Stomach smooth muscle (tissue), 2 donors: ENCODE measurements around the gene PBX4.

Source experiments
- H3K27ac ChIP-seq: one replicate; pipeline ENCODE4 v1.7.0; 2013; ENCODE audit warnings: mild to moderate bottlenecking, low read length, inconsistent platforms
- H3K27me3 ChIP-seq, 2 donors: one replicate each; pipeline ENCODE4 v1.7.0; 2013; ENCODE audit warnings: low read length in 2 of 2; ENCODE audit not compliant: insufficient read depth in 2 of 2, control insufficient read depth in 1 of 2
- H3K36me3 ChIP-seq, 2 donors: one replicate each; pipeline ENCODE4 v1.7.0; 2013; ENCODE audit warnings: low read length in 2 of 2; ENCODE audit not compliant: control insufficient read depth in 2 of 2, insufficient read depth in 2 of 2
- H3K4me1 ChIP-seq: one replicate; pipeline ENCODE4 v1.7.0; 2013; ENCODE audit warnings: low read length; ENCODE audit not compliant: control insufficient read depth, insufficient read depth
- H3K4me3 ChIP-seq, 2 donors: one replicate each; pipeline ENCODE4 v1.7.0; 2013; ENCODE audit warnings: low read length in 2 of 2
- H3K9ac ChIP-seq, 2 donors: one replicate each; pipeline ENCODE4 v1.7.0; 2013; ENCODE audit warnings: low read length in 2 of 2, mild to moderate bottlenecking in 1 of 2
- H3K9me3 ChIP-seq, 2 donors: one replicate each; pipeline ENCODE4 v1.7.0; 2013; ENCODE audit warnings: low read length in 2 of 2; ENCODE audit not compliant: control insufficient read depth in 2 of 2
- donor health status: healthy.
- donor health status: Pancreatic carcinoma.

Gene PBX4

GRCh38 chr19:19552798-19553197 lies 65.7 kb downstream of the PBX4 start:
- no peaks in the 10 kb centered on the region for H3K4me1 ChIP-seq
- no peak overlapping the region for H3K9ac ChIP-seq
- no peak overlapping the region for H3K4me3 ChIP-seq
- no peak overlapping the region for H3K27ac ChIP-seq
- H3K9me3 ChIP-seq = no peaks in the 10 kb centered on the region
- no peaks in the 10 kb centered on the region for H3K36me3 ChIP-seq
- peaks cover 17 to 18% of the 10 kb centered on the region in 2 donors for H3K27me3 ChIP-seq

- no peaks in the 10 kb centered on the region for H3K9me3 ChIP-seq
- H3K27ac ChIP-seq = no peak overlapping the region
- H3K4me3 ChIP-seq = no peak overlapping the region
- peaks cover 20 to 23% of the 10 kb centered on the region in 2 donors for H3K27me3 ChIP-seq
- H3K36me3 ChIP-seq = no peaks in the 10 kb centered on the region
- no peaks in the 10 kb centered on the region for H3K4me1 ChIP-seq
- H3K9ac ChIP-seq = no peak overlapping the region
Measured at GRCh38 chr19:19551853-19552192, 66.7 kb downstream of the PBX4 start.

- Histone ChIP-seq H3K27ac (no peak overlapping the region), H3K27me3 (peaks cover 20 to 25% of the 10 kb centered on the region in 2 donors), H3K4me1 (no peaks in the 10 kb centered on the region), H3K36me3 (no peaks in the 10 kb centered on the region), H3K9me3 (no peaks in the 10 kb centered on the region), H3K9ac (no peak overlapping the region), H3K4me3 (no peak overlapping the region)
Measured at GRCh38 chr19:19550972-19551852, 67.3 kb downstream of the PBX4 start.

- Histone ChIP-seq H3K9me3 (no peaks in the 10 kb centered on the region), H3K36me3 (no peaks in the 10 kb centered on the region), H3K27me3 (peaks cover 22 to 25% of the 10 kb centered on the region in 2 donors), H3K4me1 (no peaks in the 10 kb centered on the region), H3K27ac (no peak overlapping the region), H3K4me3 (no peak overlapping the region), H3K9ac (no peak overlapping the region)
Measured at GRCh38 chr19:19550485-19550929, 68.0 kb downstream of the PBX4 start.

- Histone ChIP-seq H3K27ac (no peak overlapping the region), H3K36me3 (no peaks in the 10 kb centered on the region), H3K27me3 (peaks cover 22 to 25% of the 10 kb centered on the region in 2 donors), H3K9ac (no peak overlapping the region), H3K9me3 (no peaks in the 10 kb centered on the region), H3K4me3 (no peak overlapping the region), H3K4me1 (no peaks in the 10 kb centered on the region)
Measured at GRCh38 chr19:19549804-19550464, 68.6 kb downstream of the PBX4 start.

GRCh38 chr19:19548915-19549759 lies 69.3 kb downstream of the PBX4 start:
- Histone ChIP-seq H3K36me3 (no peaks in the 10 kb centered on the region), H3K9me3 (no peaks in the 10 kb centered on the region), H3K9ac (no peak overlapping the region), H3K27ac (no peak overlapping the region), H3K4me1 (no peaks in the 10 kb centered on the region), H3K27me3 (peaks cover 22 to 23% of the 10 kb centered on the region in 2 donors), H3K4me3 (no peak overlapping the region)

- Histone ChIP-seq H3K27me3 (peaks cover 31 to 33% of the 10 kb centered on the region in 2 donors), H3K9ac (no peak overlapping the region), H3K36me3 (no peaks in the 10 kb centered on the region), H3K4me1 (no peaks in the 10 kb centered on the region), H3K4me3 (no peak overlapping the region), H3K27ac (no peak overlapping the region), H3K9me3 (no peaks in the 10 kb centered on the region)
Measured at GRCh38 chr19:19547674-19548336, 70.7 kb downstream of the PBX4 start.

GRCh38 chr19:19546751-19547162 lies 71.7 kb downstream of the PBX4 start:
- Histone ChIP-seq H3K36me3 (no peaks in the 10 kb centered on the region), H3K4me3 (no peak overlapping the region), H3K27me3 (peaks cover 40 to 44% of the 10 kb centered on the region in 2 donors), H3K9ac (no peak overlapping the region), H3K4me1 (peaks cover 3% of the 10 kb centered on the region), H3K9me3 (no peaks in the 10 kb centered on the region), H3K27ac (no peak overlapping the region)

- Histone ChIP-seq H3K4me1 (peaks cover 9% of the 10 kb centered on the region), H3K9ac (no peak overlapping the region), H3K27ac (no peak overlapping the region), H3K36me3 (no peaks in the 10 kb centered on the region), H3K27me3 (peaks cover 50 to 52% of the 10 kb centered on the region in 2 donors), H3K9me3 (no peaks in the 10 kb centered on the region), H3K4me3 (no peak overlapping the region)
Measured at GRCh38 chr19:19545707-19546106, 72.8 kb downstream of the PBX4 start.

GRCh38 chr19:19544954-19545591 lies 73.4 kb downstream of the PBX4 start:
- Histone ChIP-seq H3K36me3 (no peaks in the 10 kb centered on the region), H3K9ac (no peak overlapping the region), H3K4me3 (no peak overlapping the region), H3K27me3 (peaks cover 52 to 53% of the 10 kb centered on the region in 2 donors), H3K9me3 (no peaks in the 10 kb centered on the region), H3K27ac (no peak overlapping the region), H3K4me1 (peaks cover 13% of the 10 kb centered on the region)
